Mucosa of descending colon (tissue), 3 donors: ENCODE data around the gene S100PBP. TPM values are rescaled to one million over a fixed set of nuclear protein-coding genes. Genes with fewer than 3 reads are reported as not detected.

Experiments used
- ATAC-seq: fragments of 200-7000 bp; cut with Tn5 transposase; one replicate; pipeline ENCODE4 v1.9.1; 2020; ENCODE audit warnings: mild to moderate bottlenecking, moderate library complexity
- DNase-seq, 3 donors: peaks; one replicate each; pipeline ENCODE4 v3.0.0-alpha.2; 2020
- H3K36me3 ChIP-seq: fragments of 200-600 bp; one replicate; pipeline ENCODE4 v1.8.0; 2021; ENCODE audit warnings: low read depth, mild to moderate bottlenecking
- H3K4me1 ChIP-seq: fragments of 200-600 bp; one replicate; pipeline ENCODE4 v1.8.0; 2021; ENCODE audit warnings: low read depth, mild to moderate bottlenecking
- H3K4me3 ChIP-seq: fragments of 200-600 bp; one replicate; pipeline ENCODE4 v1.8.0; 2021; ENCODE audit warnings: mild to moderate bottlenecking
- H3K9me3 ChIP-seq: fragments of 200-600 bp; one replicate; pipeline ENCODE4 v1.8.0; 2021; ENCODE audit warnings: mild to moderate bottlenecking
- intact Hi-C, 2 donors: fragments of 100-400 bp; cut with DNase I in 1 of 2; cut with micrococcal nuclease in 1 of 2; formaldehyde crosslinking; loops; one replicate each; pipeline versions ENCODE4 v1.11.0 to v1.11.1; 2022; cut with DNase I, micrococcal nuclease
- total RNA-seq, 3 donors: library from RNA; stranded (reverse); fragmentation: NEBNext Ultra II Directional in 2 of 3; extraction: Animal tissue kit (Norgen Biotek cat#: 25700) in 2 of 3; gene quantifications; one replicate each; pipeline versions ENCODE4 v1.2.1 to v1.2.4, GENCODE V29; 2021 to 2023
- TF ChIP-seq, protein P1 (sequence below): fragments of 200-600 bp; IDR thresholded peaks from one replicate; pipeline ENCODE4 v1.8.0; 2022; ENCODE audit warnings: antibody characterized with exemption, mild to moderate bottlenecking
- donor health status: DM: no; HTN: no; CAD: no; lungs with moderate emphysema.
- donor health status: DM: no; HTN: no; CAD: no.
- donor health status: DM: no; HTN: yes; CAD: no.

Gene S100PBP
- total RNA-seq, 3 donors from 2014 or later, result 23.7 to 38.8 (median 31.0) TPM

DNA sequence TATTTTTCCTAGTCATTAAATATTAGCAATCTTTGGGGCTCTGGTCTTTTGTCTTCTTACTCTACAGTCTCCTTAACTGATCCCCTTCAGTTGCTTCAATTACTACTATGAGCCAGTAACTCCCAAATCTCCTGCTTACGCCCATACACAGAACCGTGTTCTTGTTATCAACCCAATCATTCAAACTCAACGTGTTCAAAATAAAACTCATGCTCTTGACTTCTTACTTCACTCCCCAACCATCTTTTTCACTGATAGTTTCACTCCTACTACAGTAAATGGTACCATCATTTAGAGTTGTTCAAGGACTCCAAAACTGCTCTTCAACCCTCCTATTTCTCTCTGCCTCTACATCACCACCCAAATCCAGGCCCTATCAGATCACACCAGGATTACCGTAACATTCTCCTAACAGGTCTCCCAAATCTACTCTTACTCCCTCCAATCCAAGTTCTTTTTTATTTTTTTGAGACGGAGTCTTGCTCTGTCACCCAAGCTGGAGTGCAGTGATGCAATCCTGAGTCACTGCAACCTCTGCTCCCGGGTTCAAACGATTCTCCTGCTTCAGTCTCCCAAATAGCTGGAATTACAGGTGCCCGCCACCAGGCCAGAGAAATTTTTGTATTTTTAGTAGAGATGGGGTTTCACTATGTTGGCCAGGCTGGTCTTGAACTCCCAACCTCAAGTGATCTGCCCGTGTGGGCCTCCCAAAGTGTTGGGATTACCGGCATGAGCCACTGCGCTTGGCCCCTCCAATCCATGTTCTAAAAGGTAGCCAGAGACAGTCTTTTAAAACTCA, 3.3 kb upstream of the S100PBP start:
- DNase-seq, result no peak
- H3K4me3 ChIP-seq, result no peak overlapping the region
- H3K4me1 ChIP-seq, result peaks cover 25% of the 10 kb centered on the region
- ATAC-seq, result no peak
- H3K36me3 ChIP-seq, result peaks cover 3% of the 10 kb centered on the region
- H3K9me3 ChIP-seq, result no peaks in the 10 kb centered on the region
- intact Hi-C loops, result no loop called here
- TF ChIP-seq, protein P1, sequence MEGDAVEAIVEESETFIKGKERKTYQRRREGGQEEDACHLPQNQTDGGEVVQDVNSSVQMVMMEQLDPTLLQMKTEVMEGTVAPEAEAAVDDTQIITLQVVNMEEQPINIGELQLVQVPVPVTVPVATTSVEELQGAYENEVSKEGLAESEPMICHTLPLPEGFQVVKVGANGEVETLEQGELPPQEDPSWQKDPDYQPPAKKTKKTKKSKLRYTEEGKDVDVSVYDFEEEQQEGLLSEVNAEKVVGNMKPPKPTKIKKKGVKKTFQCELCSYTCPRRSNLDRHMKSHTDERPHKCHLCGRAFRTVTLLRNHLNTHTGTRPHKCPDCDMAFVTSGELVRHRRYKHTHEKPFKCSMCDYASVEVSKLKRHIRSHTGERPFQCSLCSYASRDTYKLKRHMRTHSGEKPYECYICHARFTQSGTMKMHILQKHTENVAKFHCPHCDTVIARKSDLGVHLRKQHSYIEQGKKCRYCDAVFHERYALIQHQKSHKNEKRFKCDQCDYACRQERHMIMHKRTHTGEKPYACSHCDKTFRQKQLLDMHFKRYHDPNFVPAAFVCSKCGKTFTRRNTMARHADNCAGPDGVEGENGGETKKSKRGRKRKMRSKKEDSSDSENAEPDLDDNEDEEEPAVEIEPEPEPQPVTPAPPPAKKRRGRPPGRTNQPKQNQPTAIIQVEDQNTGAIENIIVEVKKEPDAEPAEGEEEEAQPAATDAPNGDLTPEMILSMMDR, result no peak

DNA sequence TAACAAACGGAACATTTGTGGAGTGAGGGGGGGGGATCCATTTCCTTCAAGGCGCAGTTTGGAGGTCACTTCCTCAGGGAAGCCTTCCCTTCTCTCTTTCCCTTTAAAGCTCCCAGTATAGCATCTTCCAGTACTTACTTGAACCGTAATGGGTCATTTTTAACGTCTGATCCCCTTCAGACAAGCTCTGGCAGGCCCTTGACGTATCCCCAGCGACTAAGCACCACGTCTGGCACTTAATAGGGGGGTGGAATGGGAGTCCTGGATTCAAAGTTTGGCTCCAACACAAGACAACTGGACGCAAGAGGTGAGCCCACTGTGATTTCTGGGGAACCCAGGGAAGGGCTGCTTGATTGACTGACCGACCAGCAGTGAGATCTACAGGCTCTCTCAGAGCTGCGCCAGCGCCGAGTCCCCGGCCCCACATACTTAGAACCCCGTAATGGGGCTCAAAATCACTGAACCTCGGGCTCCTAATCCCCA, 736 bp upstream of the S100PBP start:
- DNase-seq (peak in 1 of 3 donors; percentile 38), ATAC-seq (peak; percentile 1)
- Histone ChIP-seq H3K9me3 (no peaks in the 10 kb centered on the region), H3K4me3 (peak overlapping the region; percentile 91), H3K36me3 (no peaks in the 10 kb centered on the region), H3K4me1 (peaks cover 25% of the 10 kb centered on the region)
- intact Hi-C loops, result no loop called here
- TF ChIP-seq, protein P1, result no peak

DNA sequence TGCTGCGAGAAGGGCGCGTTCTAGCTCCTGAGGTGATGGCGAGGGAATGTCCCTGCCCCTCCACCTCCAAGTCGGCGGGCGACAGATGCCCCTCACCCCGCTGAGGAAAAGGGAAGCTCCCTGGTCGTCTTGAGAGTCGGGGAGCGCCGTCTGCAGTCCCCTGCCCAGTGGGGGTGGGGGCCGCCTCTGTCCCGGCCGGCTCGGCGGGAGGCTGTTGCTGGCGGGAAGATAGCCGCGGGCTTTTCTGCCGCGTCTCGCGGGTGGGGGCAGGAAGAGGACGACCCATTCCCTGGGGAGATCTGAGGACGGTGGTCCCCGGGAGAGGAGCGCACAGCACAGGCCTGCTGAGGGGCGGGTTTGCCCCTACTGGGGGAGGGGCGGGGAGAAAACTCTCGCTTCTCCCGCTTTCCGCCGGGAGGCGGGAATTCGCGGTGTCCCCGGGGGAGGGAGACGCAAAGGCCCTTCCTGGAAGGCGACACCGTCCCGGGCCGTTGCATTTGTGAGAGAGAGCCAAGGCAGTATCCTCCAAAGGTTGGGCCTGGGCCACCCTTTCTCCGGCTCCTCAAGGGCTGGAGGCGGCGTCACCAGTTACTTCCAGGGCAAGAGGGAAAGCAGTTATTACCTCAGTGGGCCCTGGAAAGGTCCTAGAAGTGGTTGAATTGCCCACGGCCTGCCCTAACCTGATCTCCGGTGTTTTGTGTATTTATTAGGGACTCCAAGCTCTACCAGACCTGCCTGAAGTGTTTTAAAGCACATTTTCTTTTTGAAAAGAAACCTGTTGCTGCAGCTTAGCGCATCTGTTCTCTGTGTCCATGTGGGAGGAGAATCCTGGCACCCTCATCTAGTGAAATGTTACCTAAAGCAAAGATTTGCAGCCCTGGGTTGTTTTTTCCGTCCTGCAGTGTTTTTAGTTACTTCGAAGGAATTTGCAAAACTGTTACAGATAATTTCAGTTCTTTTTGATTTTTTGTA, 648 bp downstream of the S100PBP start:
- intact Hi-C loops, result no loop called here
- H3K36me3 ChIP-seq, result no peaks in the 10 kb centered on the region
- no peaks in the 10 kb centered on the region for H3K9me3 ChIP-seq
- peak; percentile 74 to 85 (median 83) for DNase-seq
- H3K4me1 ChIP-seq, result peaks cover 25% of the 10 kb centered on the region
- peak; percentile 54 for ATAC-seq
- TF ChIP-seq, protein P1, result peak; percentile 8
- peak overlapping the region; percentile 91 for H3K4me3 ChIP-seq

DNA sequence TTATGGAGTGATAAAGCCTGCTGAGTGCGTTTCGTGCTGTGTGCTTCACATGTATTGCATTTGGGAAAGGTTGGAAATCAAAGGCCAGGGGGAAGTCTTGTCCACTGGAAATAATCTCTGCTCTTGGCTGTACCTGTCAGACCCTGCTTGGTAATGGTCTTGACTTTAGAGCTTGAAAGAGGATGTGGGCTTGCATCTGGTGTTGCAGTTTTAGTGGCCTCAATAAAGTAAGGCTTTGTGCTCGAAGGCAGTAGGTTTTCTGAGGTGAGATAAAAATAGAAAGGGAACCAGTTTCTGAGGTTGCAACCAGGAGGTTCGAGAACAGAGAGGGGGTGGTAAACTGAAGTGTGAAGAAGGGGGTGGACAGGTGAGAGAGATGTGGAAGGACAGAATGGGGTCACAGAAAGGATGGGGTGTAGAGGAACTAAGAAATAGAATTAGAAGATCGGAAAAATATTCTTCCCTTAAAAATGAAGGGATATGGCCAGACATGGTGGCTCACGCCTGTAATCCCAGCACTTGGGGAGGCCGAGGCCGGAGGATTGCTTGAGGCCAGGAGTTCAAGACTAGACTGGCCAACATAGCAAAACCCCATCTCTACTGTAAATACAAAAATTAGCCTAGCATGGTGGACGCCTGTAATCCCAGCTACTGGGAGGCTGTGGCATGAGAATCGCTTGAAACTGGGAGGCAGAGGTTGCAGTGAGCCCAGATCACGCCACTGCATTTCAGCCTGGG, 1.5 kb downstream of the S100PBP start:
- H3K9me3 ChIP-seq, result no peaks in the 10 kb centered on the region
- H3K4me1 ChIP-seq, result peaks cover 25% of the 10 kb centered on the region
- peak in 1 of 3 donors; percentile 29 for DNase-seq
- intact Hi-C loops, result no loop called here
- TF ChIP-seq, protein P1, result no peak
- no peak overlapping the region for H3K4me3 ChIP-seq
- H3K36me3 ChIP-seq, result no peaks in the 10 kb centered on the region
- ATAC-seq, result no peak

DNA sequence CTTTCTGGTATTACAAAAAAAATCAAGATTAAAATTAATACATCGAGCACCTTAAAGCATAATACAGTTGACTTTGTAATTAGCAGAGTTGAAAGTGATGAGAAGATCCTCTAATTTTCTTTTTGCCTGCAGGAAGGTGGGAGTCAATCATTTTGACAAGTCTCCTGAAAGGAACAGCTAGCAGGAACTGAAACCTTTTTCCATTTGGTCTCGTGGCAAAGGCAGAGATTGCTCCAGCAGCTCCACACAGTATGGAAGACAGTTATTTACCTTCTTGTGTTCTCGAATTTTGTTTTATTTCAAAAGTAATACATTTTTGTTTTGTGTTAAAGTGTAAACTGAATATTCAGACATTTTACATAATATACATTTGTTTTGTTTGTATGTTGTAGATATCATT, 7.7 kb downstream of the S100PBP start:
- no peaks in the 10 kb centered on the region for H3K4me1 ChIP-seq
- intact Hi-C loops, result no loop called here
- TF ChIP-seq, protein P1, result no peak
- H3K4me3 ChIP-seq, result no peak overlapping the region
- H3K9me3 ChIP-seq, result no peaks in the 10 kb centered on the region
- no peak for DNase-seq
- no peaks in the 10 kb centered on the region for H3K36me3 ChIP-seq
- ATAC-seq, result no peak
